K562 (cell line): ENCODE results near the gene SST. TPM values are rescaled to one million over a fixed set of nuclear protein-coding genes. Genes with fewer than 3 reads are reported as not detected.

Source experiments
- ATAC-seq: fragments of 200-7000 bp; cut with Tn5 transposase; 3 replicates; pipeline ENCODE4 v1.9.1; 2020; ENCODE audit warnings: moderate library complexity
- BruUV-seq: library from RNA; stranded (reverse); fragments of 400-500 nt; replicated peaks from 2 replicates; lab custom pipeline; 2021; lab: Mats Ljungman, UMichigan
- CTCF ChIA-PET: fragments of 300-600 bp; formaldehyde crosslinking; extraction: SDS; loops from one replicate; lab custom pipeline; 2021; ENCODE audit warnings: low intra/inter-chr PET ratio; lab: Yijun Ruan, JAX
- POLR2A ChIA-PET: fragments of 300-600, 350-650 bp; sonication (Branson Sonifier 250); formaldehyde crosslinking; extraction: SDS; loops from one replicate; lab custom pipeline; 2021; ENCODE audit warnings: antibody characterized with exemption, inconsistent platforms; lab: Yijun Ruan, JAX
- DNase-seq, 4 experiments: peaks; one replicate each; pipeline versions ENCODE4 v3.0.0 to v3.0.0-alpha.2; 2011 to 2018; ENCODE audit warnings: low spot score in 3 of 4, mixed read lengths in 3 of 4; ENCODE audit errors: extremely low read depth in 1 of 4
- FAIRE-seq: peaks from 2 replicates; lab custom pipeline; 2011; peaks lifted over from hg19 to GRCh38; lab: Jason Lieb, UNC
- H2AFZ ChIP-seq: 2 replicates; pipeline ENCODE4 v1.6.0; 2011; ENCODE audit warnings: low read depth, low read length, control low read depth, inconsistent platforms
- H3K27ac ChIP-seq: fragments of 200-600 bp; 3 replicates; pipeline ENCODE4 v1.8.0; 2011; ENCODE audit warnings: low read depth, mild to moderate bottlenecking, control low read depth, inconsistent platforms, low read length, moderate library complexity, mixed read lengths; ENCODE audit errors: extremely low read depth
- H3K27me3 ChIP-seq, 2 experiments: fragments of 300-600 bp in 1 of 2; 2 replicates in 1 of 2; 3 replicates in 1 of 2; pipeline versions ENCODE4 v1.6.0 to v1.8.0; 2011; ENCODE audit warnings: inconsistent platforms in 2 of 2, low read length in 2 of 2, mild to moderate bottlenecking in 1 of 2, mixed read lengths in 1 of 2, moderate library complexity in 1 of 2; ENCODE audit not compliant: control insufficient read depth in 2 of 2, insufficient read depth in 2 of 2
- H3K36me3 ChIP-seq: fragments of 300-600 bp; 3 replicates; pipeline ENCODE4 v1.8.0; 2011; ENCODE audit warnings: mild to moderate bottlenecking, low read length, inconsistent platforms; ENCODE audit not compliant: control insufficient read depth, insufficient read depth
- H3K4me1 ChIP-seq, 2 experiments: fragments of 200-600 bp in 1 of 2; replicated peaks in 1 of 2; 2 replicates in 1 of 2; 3 replicates in 1 of 2; pipeline versions ENCODE4 v1.5.1 to v1.8.0; 2011; ENCODE audit warnings: inconsistent platforms in 2 of 2, low read length in 2 of 2, mild to moderate bottlenecking in 1 of 2, mixed read lengths in 1 of 2, moderate library complexity in 1 of 2; ENCODE audit not compliant: control insufficient read depth in 2 of 2, insufficient read depth in 2 of 2
- H3K4me2 ChIP-seq: 2 replicates; pipeline ENCODE4 v1.6.1; 2011; ENCODE audit warnings: low read length, control low read depth, inconsistent platforms, mixed read lengths; ENCODE audit not compliant: insufficient read depth
- H3K4me3 ChIP-seq: fragments of 200-600 bp; sonication (generic), shearing (Covaris generic); 2 replicates; pipeline ENCODE4 v1.5.1; 2016; ENCODE audit warnings: control low read depth, inconsistent platforms
- H3K79me2 ChIP-seq: fragments of 200-600 bp; 3 replicates; pipeline ENCODE4 v1.8.0; 2011; ENCODE audit warnings: low read length, inconsistent platforms; ENCODE audit not compliant: control insufficient read depth, insufficient read depth
- H3K9ac ChIP-seq, 2 experiments: 2 replicates each; pipeline versions ENCODE4 v1.6.0 to v1.6.1; 2011; ENCODE audit warnings: low read depth in 2 of 2, low read length in 2 of 2, control low read depth in 1 of 2, inconsistent platforms in 1 of 2, mild to moderate bottlenecking in 1 of 2, mixed read lengths in 1 of 2; ENCODE audit not compliant: insufficient read depth in 1 of 2
- H3K9me1 ChIP-seq: one replicate; pipeline ENCODE4 v1.6.0; 2011; ENCODE audit warnings: inconsistent platforms, mild to moderate bottlenecking, low read length, moderate library complexity; ENCODE audit not compliant: control insufficient read depth, insufficient read depth
- H3K9me3 ChIP-seq: replicated peaks from 2 replicates; pipeline ENCODE4 v1.5.1; 2011; ENCODE audit warnings: low read depth, low read length, inconsistent platforms; ENCODE audit not compliant: control insufficient read depth, insufficient read depth
- H4K20me1 ChIP-seq: replicated peaks from 2 replicates; pipeline ENCODE4 v1.6.1; 2011; ENCODE audit warnings: low read length, inconsistent platforms, mixed read lengths; ENCODE audit not compliant: control insufficient read depth, insufficient read depth
- DDX20 ChIP-seq: fragments of 450-650 bp; IDR thresholded peaks from 2 replicates; pipeline ENCODE4 v1.6.1; 2016; ENCODE audit warnings: missing genetic modification characterization, low read depth, mild to moderate bottlenecking, missing compliant biosample characterization, moderate library complexity
- FOS ChIP-seq: IDR thresholded peaks from 3 replicates; pipeline ENCODE4 v1.6.1; 2011; ENCODE audit not compliant: insufficient read length; ENCODE audit errors: extremely low read depth
- L3MBTL2 ChIP-seq: fragments of 450-650 bp; IDR thresholded peaks from 2 replicates; pipeline ENCODE4 v1.6.1; 2016; ENCODE audit warnings: mild to moderate bottlenecking, moderate library complexity
- NRF1 ChIP-seq, 2 experiments: fragments of 450-650 bp; IDR thresholded peaks in 1 of 2; conservative IDR thresholded peaks in 1 of 2; 2 replicates each; pipeline ENCODE4 v1.6.1; 2014; ENCODE audit warnings: mild to moderate bottlenecking in 2 of 2
- PHF20 ChIP-seq: fragments of 450-650 bp; IDR thresholded peaks from 2 replicates; pipeline ENCODE4 v1.6.1; 2018; ENCODE audit not compliant: partially characterized antibody
- POLR3A ChIP-seq: IDR thresholded peaks from 2 replicates; pipeline ENCODE4 v1.6.1; 2011; ENCODE audit warnings: borderline replicate concordance, mild to moderate bottlenecking, moderate library complexity; ENCODE audit not compliant: insufficient read length, insufficient read depth; ENCODE audit errors: extremely low read depth
- RFX5 ChIP-seq: IDR thresholded peaks from 2 replicates; pipeline ENCODE4 v1.6.1; 2011; ENCODE audit warnings: low read depth, mild to moderate bottlenecking, improper control_type of control experiment, low read length
- YBX1 ChIP-seq: fragments of 450-650 bp; IDR thresholded peaks from 2 replicates; pipeline ENCODE4 v1.7.1; 2016; ENCODE audit warnings: mild to moderate bottlenecking
- ZNF311 ChIP-seq: fragments of 250-450 bp; sonication (Bioruptor Pico); IDR thresholded peaks from 2 replicates; pipeline ENCODE4 v1.4.0; 2020; ENCODE audit warnings: mild to moderate bottlenecking, moderate library complexity
- ZNF696 ChIP-seq: fragments of 250-450 bp; sonication (Bioruptor Pico); conservative IDR thresholded peaks from 2 replicates; pipeline ENCODE4 v1.4.0; 2020; ENCODE audit warnings: mild to moderate bottlenecking, moderate library complexity
- in situ Hi-C: fragments of 300-500 bp; cut with MboI; formaldehyde crosslinking; loops from 4 replicates; pipeline ENCODE4 v1.15.0; 2018; ENCODE audit warnings: inconsistent platforms, mixed read lengths
- intact Hi-C: fragments of 100-400 bp; cut with micrococcal nuclease; formaldehyde crosslinking; loops from 2 replicates; pipeline ENCODE4 v1.14.2; 2022
- polyA plus RNA-seq, 8 experiments: library from polyadenylated mRNA; depleted of rRNA in 4 of 8; stranded (reverse) in 5 of 8; unstranded in 3 of 8; fragments of >200 nt; fragmentation: Nextera tagmentation in 2 of 8; fragmentation: Illumina TruSeq in 1 of 8; extraction: Ambion mirVana in 2 of 8; extraction: Trizol in 1 of 8; gene quantifications; 2 replicates each; pipeline versions ENCODE4 v1.2.1 to v1.2.3, GENCODE V29; 2011 to 2014; ENCODE audit warnings: inconsistent platforms in 1 of 8, missing spikeins in 1 of 8
- total RNA-seq, 7 experiments: library from RNA; depleted of rRNA in 6 of 7; stranded (reverse); fragments of >200 nt in 6 of 7; fragmentation: Illumina TruSeq in 2 of 7; extraction: Trizol in 2 of 7; gene quantifications; 2 replicates each; pipeline versions ENCODE4 v1.2.1 to v1.2.3, GENCODE V29; 2011 to 2021; ENCODE audit warnings: low replicate concordance in 1 of 7
- TF ChIP-seq, protein P1 (sequence below): fragments of 450-650 bp; formaldehyde crosslinking; IDR thresholded peaks from 2 replicates; pipeline ENCODE4 v1.4.0; 2020; ENCODE audit warnings: mild to moderate bottlenecking, moderate library complexity
- TF ChIP-seq, protein P2 (sequence below): fragments of 250-450 bp; sonication (Bioruptor Pico); IDR thresholded peaks from 2 replicates; pipeline ENCODE4 v1.4.0; 2020
- TF ChIP-seq, protein P3 (sequence below), 2 experiments: fragments of 250-450 bp in 1 of 2; fragments of 450-650 bp in 1 of 2; sonication (Bioruptor Pico) in 1 of 2; IDR thresholded peaks; 2 replicates each; pipeline versions ENCODE4 v1.6.1 to v1.8.0; 2016 to 2021; ENCODE audit warnings: mild to moderate bottlenecking in 2 of 2, moderate library complexity in 2 of 2, missing compliant biosample characterization in 1 of 2, missing genetic modification characterization in 1 of 2
- TF ChIP-seq, protein P4 (sequence below): IDR thresholded peaks from 3 replicates; pipeline ENCODE4 v1.6.1; 2011; ENCODE audit warnings: borderline replicate concordance, mild to moderate bottlenecking, moderate library complexity; ENCODE audit not compliant: insufficient read length; ENCODE audit errors: extremely low read depth
- TF ChIP-seq, protein P5 (sequence below): fragments of 250-450 bp; sonication (Bioruptor Pico); IDR thresholded peaks from 2 replicates; pipeline ENCODE4 v1.5.0; 2020; ENCODE audit warnings: mild to moderate bottlenecking

SST gene
- total and polyA plus RNA-seq, 9 of the 15 experiments (the other 6 are each of a cell fraction or from before 2014, with no cell fraction given): not detected

DNA sequence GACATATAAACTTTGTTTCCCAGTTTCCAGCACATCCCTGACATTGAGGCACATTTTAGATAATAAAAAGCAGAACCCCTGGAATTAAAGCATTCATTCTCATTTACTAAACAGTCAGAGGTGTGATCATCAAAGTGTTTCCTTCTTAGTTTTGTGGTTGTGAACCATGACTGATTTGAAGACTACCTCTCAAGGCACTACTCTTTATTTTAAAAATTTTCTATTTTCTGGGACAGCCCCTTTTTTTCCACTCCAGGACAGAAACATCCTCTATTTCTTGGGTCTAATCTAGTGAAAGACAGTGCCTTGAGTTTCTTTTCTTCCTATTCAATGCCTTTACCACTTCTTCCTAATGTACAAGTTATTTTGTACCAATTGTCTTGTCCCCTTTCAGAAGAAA is 5.2 kb downstream of the SST start:
- peaks cover 0 to 7% of the 10 kb centered on the region in 2 experiments; a peak in 2 of 5 replicates for H3K27me3 ChIP-seq
- H3K36me3 ChIP-seq: no peaks in the 10 kb centered on the region
- no peaks in the 10 kb centered on the region for H3K79me2 ChIP-seq
- ATAC-seq (no peak), FAIRE-seq (no peak), DNase-seq (no peak)
- no peak overlapping the region for H3K4me3 ChIP-seq
- intact Hi-C loops (no loop called here), in situ Hi-C loops (no loop called here)
- H3K4me2 ChIP-seq: no peak overlapping the region
- no peaks in the 10 kb centered on the region; the same call in 1 of the 2 replicates for H4K20me1 ChIP-seq
- no peak overlapping the region for H3K9ac ChIP-seq
- H3K27ac ChIP-seq: no peak overlapping the region
- 0 out of 5 replicates have a peak, but pooled peaks cover 0 to 1% of the 10 kb centered on the region in 2 experiments for H3K4me1 ChIP-seq
- H2AFZ ChIP-seq: no peak overlapping the region
- CTCF ChIA-PET: no interaction called here
- no TSS peak for BruUV-seq
- POLR2A ChIA-PET: no interaction called here
- no peaks in the 10 kb centered on the region for H3K9me3 ChIP-seq
- no peaks in the 10 kb centered on the region for H3K9me1 ChIP-seq
- TF ChIP-seq ZNF696 (CRISPR knock-in tag) (no peak), PHF20 (no peak), RFX5 (no peak), DDX20 (tag) (no peak), POLR3A (no peak), L3MBTL2 (no peak), ZNF311 (no peak), NRF1 (conservative IDR thresholded peaks at IDR 0.05 in 1 of 2, IDR thresholded peaks at IDR 0.05 in 1 of 2) (no peak), FOS (no peak), YBX1 (no peak)
- TF ChIP-seq, protein P1, sequence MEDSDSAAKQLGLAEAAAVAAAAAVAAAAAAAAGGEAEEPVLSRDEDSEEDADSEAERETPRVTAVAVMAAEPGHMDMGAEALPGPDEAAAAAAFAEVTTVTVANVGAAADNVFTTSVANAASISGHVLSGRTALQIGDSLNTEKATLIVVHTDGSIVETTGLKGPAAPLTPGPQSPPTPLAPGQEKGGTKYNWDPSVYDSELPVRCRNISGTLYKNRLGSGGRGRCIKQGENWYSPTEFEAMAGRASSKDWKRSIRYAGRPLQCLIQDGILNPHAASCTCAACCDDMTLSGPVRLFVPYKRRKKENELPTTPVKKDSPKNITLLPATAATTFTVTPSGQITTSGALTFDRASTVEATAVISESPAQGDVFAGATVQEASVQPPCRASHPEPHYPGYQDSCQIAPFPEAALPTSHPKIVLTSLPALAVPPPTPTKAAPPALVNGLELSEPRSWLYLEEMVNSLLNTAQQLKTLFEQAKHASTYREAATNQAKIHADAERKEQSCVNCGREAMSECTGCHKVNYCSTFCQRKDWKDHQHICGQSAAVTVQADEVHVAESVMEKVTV (CRISPR knock-in tag): no peak
- TF ChIP-seq, protein P2, sequence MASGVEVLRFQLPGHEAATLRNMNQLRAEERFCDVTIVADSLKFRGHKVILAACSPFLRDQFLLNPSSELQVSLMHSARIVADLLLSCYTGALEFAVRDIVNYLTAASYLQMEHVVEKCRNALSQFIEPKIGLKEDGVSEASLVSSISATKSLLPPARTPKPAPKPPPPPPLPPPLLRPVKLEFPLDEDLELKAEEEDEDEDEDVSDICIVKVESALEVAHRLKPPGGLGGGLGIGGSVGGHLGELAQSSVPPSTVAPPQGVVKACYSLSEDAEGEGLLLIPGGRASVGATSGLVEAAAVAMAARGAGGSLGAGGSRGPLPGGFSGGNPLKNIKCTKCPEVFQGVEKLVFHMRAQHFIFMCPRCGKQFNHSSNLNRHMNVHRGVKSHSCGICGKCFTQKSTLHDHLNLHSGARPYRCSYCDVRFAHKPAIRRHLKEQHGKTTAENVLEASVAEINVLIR (CRISPR knock-in tag): no peak
- TF ChIP-seq, protein P3, sequence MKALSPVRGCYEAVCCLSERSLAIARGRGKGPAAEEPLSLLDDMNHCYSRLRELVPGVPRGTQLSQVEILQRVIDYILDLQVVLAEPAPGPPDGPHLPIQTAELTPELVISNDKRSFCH (CRISPR knock-in tag; IDR thresholded peaks at IDR 0.05): no peak
- TF ChIP-seq, protein P3 (tag; IDR thresholded peaks at IDR 0.05): no peak
- TF ChIP-seq, protein P4, sequence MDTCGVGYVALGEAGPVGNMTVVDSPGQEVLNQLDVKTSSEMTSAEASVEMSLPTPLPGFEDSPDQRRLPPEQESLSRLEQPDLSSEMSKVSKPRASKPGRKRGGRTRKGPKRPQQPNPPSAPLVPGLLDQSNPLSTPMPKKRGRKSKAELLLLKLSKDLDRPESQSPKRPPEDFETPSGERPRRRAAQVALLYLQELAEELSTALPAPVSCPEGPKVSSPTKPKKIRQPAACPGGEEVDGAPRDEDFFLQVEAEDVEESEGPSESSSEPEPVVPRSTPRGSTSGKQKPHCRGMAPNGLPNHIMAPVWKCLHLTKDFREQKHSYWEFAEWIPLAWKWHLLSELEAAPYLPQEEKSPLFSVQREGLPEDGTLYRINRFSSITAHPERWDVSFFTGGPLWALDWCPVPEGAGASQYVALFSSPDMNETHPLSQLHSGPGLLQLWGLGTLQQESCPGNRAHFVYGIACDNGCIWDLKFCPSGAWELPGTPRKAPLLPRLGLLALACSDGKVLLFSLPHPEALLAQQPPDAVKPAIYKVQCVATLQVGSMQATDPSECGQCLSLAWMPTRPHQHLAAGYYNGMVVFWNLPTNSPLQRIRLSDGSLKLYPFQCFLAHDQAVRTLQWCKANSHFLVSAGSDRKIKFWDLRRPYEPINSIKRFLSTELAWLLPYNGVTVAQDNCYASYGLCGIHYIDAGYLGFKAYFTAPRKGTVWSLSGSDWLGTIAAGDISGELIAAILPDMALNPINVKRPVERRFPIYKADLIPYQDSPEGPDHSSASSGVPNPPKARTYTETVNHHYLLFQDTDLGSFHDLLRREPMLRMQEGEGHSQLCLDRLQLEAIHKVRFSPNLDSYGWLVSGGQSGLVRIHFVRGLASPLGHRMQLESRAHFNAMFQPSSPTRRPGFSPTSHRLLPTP: no peak
- TF ChIP-seq, protein P5, sequence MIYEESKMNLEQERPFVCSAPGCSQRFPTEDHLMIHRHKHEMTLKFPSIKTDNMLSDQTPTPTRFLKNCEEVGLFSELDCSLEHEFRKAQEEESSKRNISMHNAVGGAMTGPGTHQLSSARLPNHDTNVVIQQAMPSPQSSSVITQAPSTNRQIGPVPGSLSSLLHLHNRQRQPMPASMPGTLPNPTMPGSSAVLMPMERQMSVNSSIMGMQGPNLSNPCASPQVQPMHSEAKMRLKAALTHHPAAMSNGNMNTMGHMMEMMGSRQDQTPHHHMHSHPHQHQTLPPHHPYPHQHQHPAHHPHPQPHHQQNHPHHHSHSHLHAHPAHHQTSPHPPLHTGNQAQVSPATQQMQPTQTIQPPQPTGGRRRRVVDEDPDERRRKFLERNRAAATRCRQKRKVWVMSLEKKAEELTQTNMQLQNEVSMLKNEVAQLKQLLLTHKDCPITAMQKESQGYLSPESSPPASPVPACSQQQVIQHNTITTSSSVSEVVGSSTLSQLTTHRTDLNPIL: no peak
